ENCODE measurements around the gene CAVIN4.

CAVIN4 gene

GRCh38 chr9:100591139-100591538, 13.3 kb downstream of the CAVIN4 start:
- no peak for DNase-seq

- no peak for DNase-seq
These were observed 13.9 kb downstream of the CAVIN4 start for GRCh38 chr9:100591639-100592412.

- peak; percentile 59 for DNase-seq
These were observed 17.7 kb downstream of the CAVIN4 start for GRCh38 chr9:100595391-100596199.

- DNase-seq = no peak
These were observed 19.4 kb downstream of the CAVIN4 start for GRCh38 chr9:100597236-100597635.

- DNase-seq = peak; percentile 87
These were observed 20.8 kb downstream of the CAVIN4 start for GRCh38 chr9:100598641-100599145.

- DNase-seq = no peak
These were observed 22.7 kb downstream of the CAVIN4 start for GRCh38 chr9:100600521-100601079.

GRCh38 chr9:100601216-100601615, 23.3 kb downstream of the CAVIN4 start:
- DNase-seq = peak; percentile 62

- peak; percentile 69 for DNase-seq
These were observed 24.5 kb downstream of the CAVIN4 start for GRCh38 chr9:100602342-100602801.

GRCh38 chr9:100605405-100605804, 27.5 kb downstream of the CAVIN4 start:
- no peak for DNase-seq

GRCh38 chr9:100619194-100619593, 41.3 kb downstream of the CAVIN4 start:
- DNase-seq = no peak

- no peak for DNase-seq
These were observed 41.8 kb downstream of the CAVIN4 start for GRCh38 chr9:100619665-100620064.

- no peak for DNase-seq
These were observed 46.1 kb downstream of the CAVIN4 start for GRCh38 chr9:100623969-100624368.

- no peak for DNase-seq
These were observed 49.1 kb downstream of the CAVIN4 start for GRCh38 chr9:100626949-100627348.

- no peak for DNase-seq
These were observed 59.9 kb downstream of the CAVIN4 start for GRCh38 chr9:100637787-100638186.
